HTR-8/SVneo (cell line): ENCODE results near the gene FOXL3.
A peak's percentile ranks its signal among the peaks of the same experiment; 100 is the strongest.
"Not testable (repeated sequence)": the region's sequence is repeated elsewhere in the genome, so short reads cannot be mapped to it uniquely, and the experiment has no call there.

Experiments
- DNase-seq: peaks from one replicate; pipeline ENCODE4 v3.0.0; 2011; ENCODE audit warnings: low spot score, mixed read lengths; ENCODE audit not compliant: insufficient read length
- FAIRE-seq: peaks from 2 replicates; lab custom pipeline; 2011; peaks lifted over from hg19 to GRCh38; lab: Jason Lieb, UNC

Gene FOXL3

GRCh38 chr7:334618-335357 is 44.8 kb downstream of the FOXL3 start:
- FAIRE-seq (no peak), DNase-seq (no peak)

GRCh38 chr7:335358-336148 is 45.6 kb downstream of the FOXL3 start:
- FAIRE-seq, result no peak
- DNase-seq, result no peak

GRCh38 chr7:336149-336533 is 46.2 kb downstream of the FOXL3 start:
- FAIRE-seq, result not testable (repeated sequence)

GRCh38 chr7:336810-337566 is 47.0 kb downstream of the FOXL3 start:
- DNase-seq, result no peak
- FAIRE-seq, result no peak

More at GRCh38 chr7:336149-336533, 46.2 kb downstream of the FOXL3 start:
- DNase-seq, result not testable (repeated sequence)

- peak; percentile 20 for FAIRE-seq
- no peak for DNase-seq
Measured at GRCh38 chr7:337567-337951, 47.6 kb downstream of the FOXL3 start.

GRCh38 chr7:338295-339061 is 48.5 kb downstream of the FOXL3 start:
- DNase-seq (no peak), FAIRE-seq (peak; percentile 52)

- FAIRE-seq (no peak), DNase-seq (no peak)
Measured at GRCh38 chr7:339062-339342, 49.0 kb downstream of the FOXL3 start.

- no peak for FAIRE-seq
- DNase-seq, result no peak
Measured at GRCh38 chr7:339696-340095, 49.7 kb downstream of the FOXL3 start.

GRCh38 chr7:340200-340937 is 50.4 kb downstream of the FOXL3 start:
- peak; percentile 23 for FAIRE-seq
- no peak for DNase-seq
